Spleen (tissue), 11 donors: ENCODE measurements around the gene MCM7. TPM values are rescaled to one million over a fixed set of nuclear protein-coding genes. Genes with fewer than 3 reads are reported as not detected.

ENCODE experiments used
- DNase-seq: peaks from one replicate; pipeline ENCODE4 v3.0.0-alpha.2; 2020
- H3K27ac ChIP-seq, 8 donors: fragments of 200-600 bp; sonication (generic) in 7 of 8; 1 replicate in 4 of 8; 2 replicates in 4 of 8; pipeline versions ENCODE4 v1.5.0 to v1.8.0; 2016 to 2021; ENCODE audit warnings: inconsistent platforms in 4 of 8, mild to moderate bottlenecking in 4 of 8, moderate library complexity in 1 of 8
- H3K27me3 ChIP-seq, 7 donors: fragments of 200-600 bp; sonication (generic) in 6 of 7; replicated peaks in 1 of 7; 1 replicate in 4 of 7; 2 replicates in 3 of 7; pipeline versions ENCODE4 v1.5.0 to v1.8.0; 2016 to 2021; ENCODE audit warnings: inconsistent platforms in 3 of 7, mild to moderate bottlenecking in 1 of 7
- H3K36me3 ChIP-seq, 6 donors: fragments of 200-600 bp; sonication (generic) in 5 of 6; 1 replicate in 4 of 6; 2 replicates in 2 of 6; pipeline versions ENCODE4 v1.5.0 to v1.8.0; 2016 to 2021; ENCODE audit warnings: inconsistent platforms in 2 of 6
- H3K4me1 ChIP-seq, 6 donors: fragments of 200-600 bp; sonication (generic) in 5 of 6; 1 replicate in 3 of 6; 2 replicates in 3 of 6; pipeline versions ENCODE4 v1.5.0 to v1.8.0; 2016 to 2021; ENCODE audit warnings: inconsistent platforms in 3 of 6
- H3K4me3 ChIP-seq, 8 donors: fragments of 200-600 bp; sonication (generic) in 7 of 8; 1 replicate in 4 of 8; 2 replicates in 4 of 8; pipeline versions ENCODE4 v1.5.0 to v1.8.0; 2016 to 2021; ENCODE audit warnings: inconsistent platforms in 4 of 8, mild to moderate bottlenecking in 4 of 8, moderate library complexity in 2 of 8
- H3K9me3 ChIP-seq, 8 donors: fragments of 200-600 bp; sonication (generic) in 7 of 8; 1 replicate in 4 of 8; 2 replicates in 4 of 8; pipeline versions ENCODE4 v1.5.0 to v1.8.0; 2016 to 2021; ENCODE audit warnings: inconsistent platforms in 4 of 8
- POLR2A ChIP-seq, 3 donors: fragments of 450-650 bp; IDR thresholded peaks; one replicate each; pipeline ENCODE4 v1.5.1; 2017; ENCODE audit warnings: antibody characterized with exemption in 3 of 3, mild to moderate bottlenecking in 1 of 3
- POLR2AphosphoS5 ChIP-seq, 3 donors: sonication (generic); formaldehyde crosslinking; IDR thresholded peaks; one replicate each; pipeline ENCODE4 v1.5.1; 2017; ENCODE audit warnings: antibody characterized with exemption in 3 of 3
- WGBS, 5 donors: extraction: QIAGEN DNeasy Blood & Tissue Kit in 3 of 5; methylation state at CpG; one replicate each; pipeline versions ENCODE4 v1.1.5 to v1.1.7; 2013 to 2018; 5-methylcytosine and 5-hydroxymethylcytosine counted together
- intact Hi-C: fragments of 100-400 bp; cut with DNase I; formaldehyde crosslinking; loops from one replicate; pipeline ENCODE4 v1.15.0; 2023; ENCODE audit warnings: low total_unique reads
- polyA plus RNA-seq, 3 donors: library from polyadenylated mRNA; stranded (reverse); fragments of 200-250 nt; gene quantifications; one replicate each; pipeline ENCODE4 v1.2.1, GENCODE V29; 2013
- total RNA-seq, 7 donors: library from RNA; depleted of rRNA in 3 of 7; stranded (reverse); fragments of >200 nt in 3 of 7; fragmentation: NEBNext Ultra II Directional in 4 of 7; extraction: Animal tissue kit (Norgen Biotek cat#: 25700) in 4 of 7; gene quantifications; one replicate each; pipeline versions ENCODE4 v1.1.0 to v1.2.1, GENCODE V29; 2016 to 2021
- TF ChIP-seq, protein P1 (sequence below), 11 experiments: fragments of 200-600 bp in 7 of 11; fragments of 450-650 bp in 4 of 11; sonication (generic) in 4 of 11; IDR thresholded peaks in 8 of 11; conservative IDR thresholded peaks in 3 of 11; 1 replicate in 7 of 11; 2 replicates in 4 of 11; pipeline versions ENCODE4 v1.4.0 to v1.8.0; 2016 to 2021; ENCODE audit warnings: antibody characterized with exemption in 11 of 11, inconsistent platforms in 4 of 11, mild to moderate bottlenecking in 1 of 11
- donor health status: healthy with polysubstance abuse.
- donor health status: DM: no; HTN: no; CAD: no; lungs with moderate emphysema.
- donor health status: DM: no; HTN: no; CAD: no.
- donor health status: Bipolar disorder and iron deficiency.
- donor health status: healthy.
- donor health status: DM: no; HTN: no; CAD: no.
- donor health status: DM: yes; HTN: yes; CAD: no.

MCM7 gene
- total and polyA plus RNA-seq, 10 donors, result 49.5 to 92.7 (median 68.5) TPM

- H3K36me3 ChIP-seq, result peaks cover 0 to 28% (median 0%) of the 10 kb centered on the region in 6 donors
- H3K27ac ChIP-seq, result peak within 1 kb of the TSS; percentile 91 to 99 (median 96)
- peaks cover 25 to 76% (median 53%) of the 10 kb centered on the region in 6 donors for H3K4me1 ChIP-seq
- peak; percentile 96 for DNase-seq
- H3K9me3 ChIP-seq, result no peaks in the 10 kb centered on the region
- intact Hi-C loops, result loop anchor here (5.0 kb wide), 1 partner anchor 45 kb away; the partner anchor contains the start of gene ZNF3
- H3K4me3 ChIP-seq, result peak within 1 kb of the TSS; percentile 64 to 89 (median 83)
- peak in 1 of 3 donors; percentile 45 for TF ChIP-seq POLR2A (IDR thresholded peaks at IDR 0.05)
- TF ChIP-seq, protein P1, sequence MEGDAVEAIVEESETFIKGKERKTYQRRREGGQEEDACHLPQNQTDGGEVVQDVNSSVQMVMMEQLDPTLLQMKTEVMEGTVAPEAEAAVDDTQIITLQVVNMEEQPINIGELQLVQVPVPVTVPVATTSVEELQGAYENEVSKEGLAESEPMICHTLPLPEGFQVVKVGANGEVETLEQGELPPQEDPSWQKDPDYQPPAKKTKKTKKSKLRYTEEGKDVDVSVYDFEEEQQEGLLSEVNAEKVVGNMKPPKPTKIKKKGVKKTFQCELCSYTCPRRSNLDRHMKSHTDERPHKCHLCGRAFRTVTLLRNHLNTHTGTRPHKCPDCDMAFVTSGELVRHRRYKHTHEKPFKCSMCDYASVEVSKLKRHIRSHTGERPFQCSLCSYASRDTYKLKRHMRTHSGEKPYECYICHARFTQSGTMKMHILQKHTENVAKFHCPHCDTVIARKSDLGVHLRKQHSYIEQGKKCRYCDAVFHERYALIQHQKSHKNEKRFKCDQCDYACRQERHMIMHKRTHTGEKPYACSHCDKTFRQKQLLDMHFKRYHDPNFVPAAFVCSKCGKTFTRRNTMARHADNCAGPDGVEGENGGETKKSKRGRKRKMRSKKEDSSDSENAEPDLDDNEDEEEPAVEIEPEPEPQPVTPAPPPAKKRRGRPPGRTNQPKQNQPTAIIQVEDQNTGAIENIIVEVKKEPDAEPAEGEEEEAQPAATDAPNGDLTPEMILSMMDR (IDR thresholded peaks at IDR 0.05 in 8 of 11, conservative IDR thresholded peaks at IDR 0.05 in 3 of 11), result peak in 1 of 11 experiments; percentile 5
- TF ChIP-seq POLR2AphosphoS5 (IDR thresholded peaks at IDR 0.05), result peak; percentile 86 to 94 (median 91)
- H3K27me3 ChIP-seq, result no peaks in the 10 kb centered on the region
- WGBS, 5 donors, result 0 to 1% (median 0%) methylated on average over 34 to 85 of the region's 85 CpGs
Observed at GRCh38 chr7:100126931-100127865, 26.0 kb upstream of the MCM7 start, which contains the start of gene MBLAC1. MBLAC1 (plus strand) TSS chr7:100126967; CDS start chr7:100127396, 429 bp downstream.

- Histone ChIP-seq H3K27me3 (no peaks in the 10 kb centered on the region), H3K9me3 (no peaks in the 10 kb centered on the region), H3K27ac (peak overlapping the region; percentile 91 to 99 (median 96)), H3K4me1 (peaks cover 25 to 76% (median 52%) of the 10 kb centered on the region in 6 donors), H3K36me3 (peaks cover 0 to 29% (median 0%) of the 10 kb centered on the region in 6 donors), H3K4me3 (peak overlapping the region; percentile 64 to 89 (median 83))
- no peak for TF ChIP-seq POLR2AphosphoS5 (IDR thresholded peaks at IDR 0.05)
- TF ChIP-seq POLR2A (IDR thresholded peaks at IDR 0.05), result no peak
- TF ChIP-seq, protein P1 (IDR thresholded peaks at IDR 0.05 in 8 of 11, conservative IDR thresholded peaks at IDR 0.05 in 3 of 11), result no peak
- 12 to 16% (median 15%) methylated on average over 29 of the region's 29 CpGs for WGBS, 5 donors
- no peak for DNase-seq
- intact Hi-C loops, result loop anchor here (5.0 kb wide), 1 partner anchor 44 kb away; the partner anchor contains the start of gene ZNF3
Observed at GRCh38 chr7:100126239-100126930, 25.2 kb upstream of the MCM7 start.

DNA sequence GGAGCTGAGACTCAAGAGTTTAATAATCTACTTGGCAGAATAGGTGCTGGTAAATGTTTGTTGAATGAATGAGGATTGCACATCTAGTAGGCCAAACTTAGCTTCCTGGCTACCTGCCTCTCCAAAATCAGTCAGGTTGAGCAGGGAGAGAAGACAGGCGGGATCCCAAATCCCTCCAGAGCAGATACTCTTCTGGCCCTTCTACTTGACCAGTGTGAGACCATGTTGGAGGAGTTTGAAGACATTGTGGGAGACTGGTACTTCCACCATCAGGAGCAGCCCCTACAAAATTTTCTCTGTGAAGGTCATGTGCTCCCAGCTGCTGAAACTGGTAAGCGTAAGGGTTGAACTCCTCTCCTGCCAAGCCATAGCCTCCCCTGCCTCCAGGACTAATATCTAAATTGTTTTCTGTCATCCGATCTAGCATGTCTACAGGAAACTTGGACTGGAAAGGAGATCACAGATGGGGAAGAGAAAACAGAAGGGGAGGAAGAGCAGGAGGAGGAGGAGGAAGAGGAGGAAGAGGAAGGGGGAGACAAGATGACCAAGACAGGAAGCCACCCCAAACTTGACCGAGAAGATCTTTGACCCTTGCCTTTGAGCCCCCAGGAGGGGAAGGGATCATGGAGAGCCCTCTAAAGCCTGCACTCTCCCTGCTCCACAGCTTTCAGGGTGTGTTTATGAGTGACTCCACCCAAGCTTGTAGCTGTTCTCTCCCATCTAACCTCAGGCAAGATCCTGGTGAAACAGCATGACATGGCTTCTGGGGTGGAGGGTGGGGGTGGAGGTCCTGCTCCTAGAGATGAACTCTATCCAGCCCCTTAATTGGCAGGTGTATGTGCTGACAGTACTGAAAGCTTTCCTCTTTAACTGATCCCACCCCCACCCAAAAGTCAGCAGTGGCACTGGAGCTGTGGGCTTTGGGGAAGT lies 23.4 kb upstream of the MCM7 start:
- H3K9me3 ChIP-seq, result no peaks in the 10 kb centered on the region
- no peak overlapping the region for H3K4me3 ChIP-seq
- TF ChIP-seq POLR2AphosphoS5 (IDR thresholded peaks at IDR 0.05), result no peak
- TF ChIP-seq, protein P1 (IDR thresholded peaks at IDR 0.05 in 8 of 11, conservative IDR thresholded peaks at IDR 0.05 in 3 of 11), result no peak
- no peak for TF ChIP-seq POLR2A (IDR thresholded peaks at IDR 0.05)
- peak overlapping the region in 4 of 8 donors; percentile 14 to 61 (median 40) for H3K27ac ChIP-seq
- 56 to 71% (median 68%) methylated on average over 4 of the region's 4 CpGs for WGBS, 5 donors
- DNase-seq, result no peak
- peaks cover 0 to 29% (median 0%) of the 10 kb centered on the region in 6 donors for H3K36me3 ChIP-seq
- intact Hi-C loops, result loop anchor here (5.0 kb wide), 1 partner anchor 42 kb away; the partner anchor contains the start of gene ZNF3
- no peaks in the 10 kb centered on the region for H3K27me3 ChIP-seq
- H3K4me1 ChIP-seq, result peaks cover 27 to 84% (median 54%) of the 10 kb centered on the region in 6 donors
